Stimulated activated naive CD8-positive, alpha-beta T cell treated with anti-CD3 and anti-CD28 coated beads, Interleukin-15, Interleukin-2, amounts not matched to agents 100 ng/mL and 50 ng/mL, for 24 hours (primary cell): ENCODE measurements around the gene JUN.
A peak's percentile ranks its signal among the peaks of the same experiment; 100 is the strongest.

ENCODE experiments used
- H3K27ac Mint-ChIP-seq: one replicate; pipeline ENCODE4 v1.8.0; 2021; ENCODE audit warnings: mild to moderate bottlenecking, mixed read lengths
- H3K27me3 Mint-ChIP-seq: one replicate; pipeline ENCODE4 v1.8.0; 2021; ENCODE audit warnings: mixed read lengths
- H3K36me3 Mint-ChIP-seq: one replicate; pipeline ENCODE4 v1.8.0; 2021; ENCODE audit warnings: low read depth, mixed read lengths
- H3K4me1 Mint-ChIP-seq: one replicate; pipeline ENCODE4 v1.8.0; 2021; ENCODE audit warnings: low read depth, mixed read lengths
- H3K4me3 Mint-ChIP-seq: one replicate; pipeline ENCODE4 v1.8.0; 2021; ENCODE audit warnings: mild to moderate bottlenecking, mixed read lengths
- H3K9me3 Mint-ChIP-seq: one replicate; pipeline ENCODE4 v1.8.0; 2021; ENCODE audit warnings: mixed read lengths

The JUN gene

GRCh38 chr1:58783993-58784757, at the start of gene JUN:
Gene JUN, minus strand, starts transcription at chr1:58784047. Its CDS starts 977 bp downstream, at chr1:58783070.
- peak within 1 kb of the TSS; percentile 89 for H3K27ac Mint-ChIP-seq
- H3K9me3 Mint-ChIP-seq: peaks cover 14% of the 10 kb centered on the region
- H3K36me3 Mint-ChIP-seq: peaks cover 33% of the 10 kb centered on the region
- peaks cover 6% of the 10 kb centered on the region for H3K27me3 Mint-ChIP-seq
- H3K4me3 Mint-ChIP-seq: peak within 1 kb of the TSS; percentile 88
- H3K4me1 Mint-ChIP-seq: peaks cover 25% of the 10 kb centered on the region

GRCh38 chr1:58833166-58833565, 49.3 kb upstream of the JUN start:
- H3K4me3 Mint-ChIP-seq: no peak overlapping the region
- no peaks in the 10 kb centered on the region for H3K4me1 Mint-ChIP-seq
- peaks cover 6% of the 10 kb centered on the region for H3K9me3 Mint-ChIP-seq
- no peak overlapping the region for H3K27ac Mint-ChIP-seq
- H3K27me3 Mint-ChIP-seq: no peaks in the 10 kb centered on the region
- peaks cover 3% of the 10 kb centered on the region for H3K36me3 Mint-ChIP-seq

- peaks cover 15% of the 10 kb centered on the region for H3K36me3 Mint-ChIP-seq
- no peak overlapping the region for H3K27ac Mint-ChIP-seq
- peaks cover 12% of the 10 kb centered on the region for H3K9me3 Mint-ChIP-seq
- no peak overlapping the region for H3K4me3 Mint-ChIP-seq
- no peaks in the 10 kb centered on the region for H3K4me1 Mint-ChIP-seq
- H3K27me3 Mint-ChIP-seq: no peaks in the 10 kb centered on the region
Measured at GRCh38 chr1:58830291-58830690, 46.4 kb upstream of the JUN start.

GRCh38 chr1:58829866-58830265, 46.0 kb upstream of the JUN start:
- no peak overlapping the region for H3K27ac Mint-ChIP-seq
- no peaks in the 10 kb centered on the region for H3K27me3 Mint-ChIP-seq
- peaks cover 12% of the 10 kb centered on the region for H3K9me3 Mint-ChIP-seq
- H3K4me3 Mint-ChIP-seq: no peak overlapping the region
- H3K36me3 Mint-ChIP-seq: peaks cover 15% of the 10 kb centered on the region
- H3K4me1 Mint-ChIP-seq: no peaks in the 10 kb centered on the region

- H3K27me3 Mint-ChIP-seq: no peaks in the 10 kb centered on the region
- no peaks in the 10 kb centered on the region for H3K4me1 Mint-ChIP-seq
- H3K4me3 Mint-ChIP-seq: no peak overlapping the region
- H3K27ac Mint-ChIP-seq: no peak overlapping the region
- H3K36me3 Mint-ChIP-seq: peaks cover 15% of the 10 kb centered on the region
- peaks cover 12% of the 10 kb centered on the region for H3K9me3 Mint-ChIP-seq
Measured at GRCh38 chr1:58827298-58827697, 43.5 kb upstream of the JUN start.

GRCh38 chr1:58824753-58825389, 41.0 kb upstream of the JUN start:
- no peaks in the 10 kb centered on the region for H3K27me3 Mint-ChIP-seq
- peaks cover 12% of the 10 kb centered on the region for H3K9me3 Mint-ChIP-seq
- peaks cover 15% of the 10 kb centered on the region for H3K36me3 Mint-ChIP-seq
- H3K4me1 Mint-ChIP-seq: no peaks in the 10 kb centered on the region
- H3K4me3 Mint-ChIP-seq: no peak overlapping the region
- no peak overlapping the region for H3K27ac Mint-ChIP-seq

- Mint-ChIP-seq H3K4me3 (no peak overlapping the region), H3K27me3 (no peaks in the 10 kb centered on the region), H3K4me1 (no peaks in the 10 kb centered on the region), H3K36me3 (peaks cover 13% of the 10 kb centered on the region), H3K9me3 (peaks cover 8% of the 10 kb centered on the region), H3K27ac (no peak overlapping the region)
Measured at GRCh38 chr1:58823481-58824010, 39.7 kb upstream of the JUN start.

- H3K36me3 Mint-ChIP-seq: no peaks in the 10 kb centered on the region
- H3K4me3 Mint-ChIP-seq: no peak overlapping the region
- no peak overlapping the region for H3K27ac Mint-ChIP-seq
- H3K4me1 Mint-ChIP-seq: peaks cover 6% of the 10 kb centered on the region
- H3K27me3 Mint-ChIP-seq: no peaks in the 10 kb centered on the region
- no peaks in the 10 kb centered on the region for H3K9me3 Mint-ChIP-seq
Measured at GRCh38 chr1:58821309-58821708, 37.5 kb upstream of the JUN start.

GRCh38 chr1:58818976-58819375, 35.1 kb upstream of the JUN start:
- Mint-ChIP-seq H3K4me1 (peaks cover 25% of the 10 kb centered on the region), H3K36me3 (no peaks in the 10 kb centered on the region), H3K27ac (no peak overlapping the region), H3K9me3 (no peaks in the 10 kb centered on the region), H3K27me3 (no peaks in the 10 kb centered on the region), H3K4me3 (no peak overlapping the region)

- Mint-ChIP-seq H3K27me3 (no peaks in the 10 kb centered on the region), H3K36me3 (no peaks in the 10 kb centered on the region), H3K4me1 (peaks cover 34% of the 10 kb centered on the region), H3K27ac (no peak overlapping the region), H3K9me3 (no peaks in the 10 kb centered on the region), H3K4me3 (no peak overlapping the region)
Measured at GRCh38 chr1:58818075-58818474, 34.2 kb upstream of the JUN start.

GRCh38 chr1:58816747-58817221, 32.9 kb upstream of the JUN start:
- H3K4me3 Mint-ChIP-seq: peak overlapping the region; percentile 83
- H3K27ac Mint-ChIP-seq: peak overlapping the region; percentile 68
- no peaks in the 10 kb centered on the region for H3K27me3 Mint-ChIP-seq
- no peaks in the 10 kb centered on the region for H3K36me3 Mint-ChIP-seq
- H3K9me3 Mint-ChIP-seq: no peaks in the 10 kb centered on the region
- H3K4me1 Mint-ChIP-seq: peaks cover 46% of the 10 kb centered on the region

GRCh38 chr1:58816072-58816746, 32.4 kb upstream of the JUN start:
- Mint-ChIP-seq H3K36me3 (no peaks in the 10 kb centered on the region), H3K9me3 (no peaks in the 10 kb centered on the region), H3K27me3 (no peaks in the 10 kb centered on the region), H3K4me3 (peak overlapping the region; percentile 83), H3K27ac (peak overlapping the region; percentile 68), H3K4me1 (peaks cover 46% of the 10 kb centered on the region)

GRCh38 chr1:58815686-58816071, 31.8 kb upstream of the JUN start:
- Mint-ChIP-seq H3K4me1 (peaks cover 46% of the 10 kb centered on the region), H3K4me3 (peak overlapping the region; percentile 83), H3K27me3 (no peaks in the 10 kb centered on the region), H3K9me3 (no peaks in the 10 kb centered on the region), H3K36me3 (no peaks in the 10 kb centered on the region), H3K27ac (peak overlapping the region; percentile 56)

GRCh38 chr1:58815069-58815685, 31.3 kb upstream of the JUN start:
- H3K9me3 Mint-ChIP-seq: no peaks in the 10 kb centered on the region
- no peaks in the 10 kb centered on the region for H3K27me3 Mint-ChIP-seq
- no peaks in the 10 kb centered on the region for H3K36me3 Mint-ChIP-seq
- peak overlapping the region; percentile 56 for H3K27ac Mint-ChIP-seq
- H3K4me3 Mint-ChIP-seq: peak overlapping the region; percentile 83
- H3K4me1 Mint-ChIP-seq: peaks cover 46% of the 10 kb centered on the region
